ENCODE results near the gene KIFAP3.
"Not testable (repeated sequence)": the region's sequence is repeated elsewhere in the genome, so short reads cannot be mapped to it uniquely, and the experiment has no call there.

KIFAP3 gene

DNA sequence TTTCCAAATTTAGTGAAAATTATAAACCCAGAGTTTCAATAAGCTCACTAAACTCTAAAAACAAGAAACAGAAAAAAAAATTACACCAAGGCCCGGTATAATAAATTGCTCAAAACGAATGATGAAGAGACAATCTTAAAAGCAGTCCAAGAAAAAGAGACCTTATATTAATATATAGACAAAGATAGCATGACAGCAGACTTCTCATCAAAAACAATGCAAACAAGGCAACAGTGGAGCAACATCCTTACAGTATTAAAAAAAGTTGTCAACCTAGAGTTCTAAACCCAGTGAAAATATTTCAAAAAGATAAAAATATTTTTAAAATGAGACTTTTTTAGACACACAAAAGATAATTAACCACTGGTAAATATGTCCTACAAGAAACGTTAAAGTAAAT, 46.7 kb downstream of the KIFAP3 start:
- H3K36me3 Mint-ChIP-seq: peaks cover 42% of the 10 kb centered on the region
- peaks cover 10% of the 10 kb centered on the region for H3K4me1 Mint-ChIP-seq
- no peaks in the 10 kb centered on the region for H3K27me3 Mint-ChIP-seq
- H3K27ac Mint-ChIP-seq: no peak overlapping the region
- no peak overlapping the region for H3K4me3 Mint-ChIP-seq
- H3K9me3 Mint-ChIP-seq: peaks cover 13% of the 10 kb centered on the region

DNA sequence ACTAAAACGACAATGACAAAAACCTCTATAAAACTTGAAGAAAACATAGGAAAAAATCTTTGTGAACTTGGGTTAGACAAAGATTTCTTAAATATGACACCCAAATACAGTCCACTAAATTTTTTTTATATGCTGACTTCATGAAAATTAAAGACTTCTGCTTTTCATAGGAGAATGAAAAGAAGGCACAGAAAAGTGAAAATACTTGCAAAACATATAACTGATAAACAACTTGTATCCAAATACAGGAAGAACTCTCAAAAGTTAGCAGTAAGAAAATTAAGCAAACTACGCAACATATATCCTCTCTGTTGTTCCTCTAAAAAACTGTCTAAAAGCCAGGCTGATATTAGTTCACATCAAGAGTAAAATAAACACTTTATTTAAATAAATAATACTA, 53.6 kb downstream of the KIFAP3 start:
- H3K27ac Mint-ChIP-seq: no peak overlapping the region
- H3K9me3 Mint-ChIP-seq: peaks cover 7% of the 10 kb centered on the region
- H3K36me3 Mint-ChIP-seq: peaks cover 35% of the 10 kb centered on the region
- no peaks in the 10 kb centered on the region for H3K27me3 Mint-ChIP-seq
- H3K4me1 Mint-ChIP-seq: no peaks in the 10 kb centered on the region
- H3K4me3 Mint-ChIP-seq: no peak overlapping the region

DNA sequence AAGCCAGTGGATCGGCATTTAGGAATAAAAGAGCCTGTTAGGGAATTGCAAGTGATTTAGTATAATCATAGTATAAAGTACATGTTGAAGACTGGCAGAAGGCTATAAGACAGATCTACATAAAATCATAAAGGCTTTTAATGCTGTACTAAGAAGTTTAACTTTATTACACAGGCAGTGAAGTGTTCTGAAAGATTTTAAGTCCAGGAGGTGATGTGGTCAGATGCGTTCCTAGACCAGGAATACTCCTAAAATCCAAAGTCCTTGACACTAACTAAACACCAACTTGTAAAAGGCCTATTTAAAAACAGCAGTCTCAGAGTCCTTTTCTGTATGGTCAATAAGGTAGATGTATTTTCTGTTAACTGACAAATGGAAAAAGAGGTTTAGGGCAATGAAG, 57.0 kb downstream of the KIFAP3 start:
- peaks cover 5% of the 10 kb centered on the region for H3K9me3 Mint-ChIP-seq
- no peaks in the 10 kb centered on the region for H3K4me1 Mint-ChIP-seq
- peaks cover 37% of the 10 kb centered on the region for H3K36me3 Mint-ChIP-seq
- H3K27ac Mint-ChIP-seq: no peak overlapping the region
- H3K27me3 Mint-ChIP-seq: no peaks in the 10 kb centered on the region
- H3K4me3 Mint-ChIP-seq: no peak overlapping the region

DNA sequence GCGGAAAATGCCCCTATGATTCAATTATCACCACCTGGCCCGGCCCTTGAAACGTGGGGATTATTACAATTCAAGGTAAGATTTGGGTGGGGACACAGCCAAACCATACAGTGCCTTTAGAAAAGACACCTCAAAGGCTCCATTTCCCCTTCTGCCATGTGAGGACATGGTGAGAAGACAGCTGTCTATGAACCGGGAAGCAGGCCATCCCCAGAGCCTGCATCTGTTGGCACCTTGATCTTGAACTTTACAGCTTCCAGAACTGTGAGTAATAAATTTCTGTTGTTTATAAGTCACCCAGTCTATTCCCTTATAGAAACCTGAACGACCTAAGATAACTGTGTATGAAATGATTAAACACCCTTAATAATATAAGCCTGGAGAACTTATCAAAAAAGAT, 61.6 kb downstream of the KIFAP3 start:
- H3K27me3 Mint-ChIP-seq: no peaks in the 10 kb centered on the region
- H3K4me1 Mint-ChIP-seq: no peaks in the 10 kb centered on the region
- peaks cover 33% of the 10 kb centered on the region for H3K36me3 Mint-ChIP-seq
- H3K9me3 Mint-ChIP-seq: no peaks in the 10 kb centered on the region
- H3K27ac Mint-ChIP-seq: no peak overlapping the region
- no peak overlapping the region for H3K4me3 Mint-ChIP-seq

DNA sequence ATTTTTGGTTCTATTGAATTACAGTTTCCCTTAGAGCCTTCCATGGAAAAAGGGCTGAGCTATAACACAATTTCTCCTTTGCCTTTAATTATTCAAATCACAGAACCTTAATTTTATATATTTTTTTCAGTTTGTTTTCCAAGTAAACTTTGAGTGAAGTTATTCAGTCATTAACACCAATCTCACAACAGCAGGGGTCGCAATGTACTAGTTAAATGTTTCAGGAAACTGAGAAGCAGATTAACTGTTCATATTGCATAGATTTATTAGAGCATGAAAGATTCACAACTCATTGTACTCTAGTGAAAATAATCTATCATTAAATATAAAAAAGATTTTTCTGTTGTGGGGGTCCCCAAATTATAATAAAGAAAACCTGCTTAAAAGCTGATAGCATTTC, 64.1 kb downstream of the KIFAP3 start:
- Mint-ChIP-seq H3K9me3 (no peaks in the 10 kb centered on the region), H3K27me3 (no peaks in the 10 kb centered on the region), H3K4me1 (no peaks in the 10 kb centered on the region), H3K4me3 (no peak overlapping the region), H3K27ac (no peak overlapping the region), H3K36me3 (peaks cover 24% of the 10 kb centered on the region)

DNA sequence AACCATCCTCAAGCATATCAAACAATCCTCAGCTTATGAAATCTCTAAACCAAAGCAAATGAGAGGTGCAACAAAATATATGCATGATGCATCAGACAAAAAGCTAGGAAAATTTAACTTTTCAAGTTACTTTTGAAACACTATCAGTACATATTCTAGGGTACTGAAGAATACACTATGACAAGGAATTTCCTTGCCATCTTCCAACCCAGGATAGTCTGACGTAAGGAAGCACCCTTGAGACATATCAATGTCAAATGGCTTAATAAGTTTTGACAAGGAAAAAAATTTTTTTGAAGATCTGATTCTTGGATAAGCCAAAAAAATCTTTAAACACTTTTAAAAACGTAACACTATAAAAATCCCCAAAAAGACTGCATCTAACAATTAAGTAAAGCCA, 64.9 kb downstream of the KIFAP3 start:
- H3K27ac Mint-ChIP-seq: no peak overlapping the region
- no peaks in the 10 kb centered on the region for H3K27me3 Mint-ChIP-seq
- no peaks in the 10 kb centered on the region for H3K4me1 Mint-ChIP-seq
- H3K4me3 Mint-ChIP-seq: no peak overlapping the region
- no peaks in the 10 kb centered on the region for H3K9me3 Mint-ChIP-seq
- peaks cover 22% of the 10 kb centered on the region for H3K36me3 Mint-ChIP-seq

DNA sequence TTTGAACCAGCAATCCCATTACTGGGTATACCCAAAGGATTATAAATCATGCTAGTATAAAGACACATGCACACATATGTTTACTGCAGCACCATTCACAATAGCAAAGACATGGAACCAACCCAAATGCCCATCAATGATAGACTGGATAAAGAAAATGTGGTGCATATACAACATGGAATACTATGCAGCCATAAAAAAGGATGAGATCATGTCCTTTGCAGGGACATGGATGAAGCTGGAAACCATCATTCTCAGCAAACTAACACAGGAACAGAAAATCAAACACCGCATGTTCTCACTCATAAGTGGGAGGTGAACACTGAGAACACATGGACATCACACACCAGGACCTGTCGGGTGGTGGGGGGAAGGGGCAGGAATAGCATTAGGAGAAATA, 65.8 kb downstream of the KIFAP3 start:
- not testable (repeated sequence) for H3K9me3 Mint-ChIP-seq, H3K27me3 Mint-ChIP-seq, H3K27ac Mint-ChIP-seq, H3K4me3 Mint-ChIP-seq, H3K4me1 Mint-ChIP-seq
- H3K36me3 Mint-ChIP-seq: peaks cover 18% of the 10 kb centered on the region

DNA sequence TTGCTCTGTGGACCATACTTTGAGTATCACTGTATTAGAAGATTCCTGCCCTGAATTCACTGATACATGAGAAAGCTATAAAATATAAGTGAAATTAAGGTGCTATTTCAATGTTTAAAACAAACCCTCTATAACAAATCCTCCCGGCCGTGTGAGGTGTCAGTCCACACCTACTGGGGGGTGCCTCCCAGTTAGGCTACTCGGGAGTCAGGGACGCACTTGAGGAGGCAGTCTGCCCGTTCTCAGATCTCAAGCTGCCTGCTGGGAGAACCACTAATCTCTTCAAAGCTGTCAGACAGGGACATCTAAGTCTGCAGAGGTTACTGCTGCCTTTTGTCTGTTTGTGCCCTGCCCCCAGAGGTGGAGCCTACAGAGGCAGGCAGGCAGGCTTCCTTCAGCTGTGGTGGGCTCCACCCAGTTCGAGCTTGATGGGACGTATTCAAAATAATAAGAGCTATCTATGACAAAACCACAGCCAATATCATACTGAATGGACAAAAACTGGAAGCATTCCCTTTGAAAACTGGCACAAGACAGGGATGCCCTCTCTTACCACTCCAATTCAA, 71.1 kb downstream of the KIFAP3 start:
- not testable (repeated sequence) for H3K36me3 Mint-ChIP-seq, H3K4me3 Mint-ChIP-seq, H3K27ac Mint-ChIP-seq, H3K4me1 Mint-ChIP-seq, H3K27me3 Mint-ChIP-seq, H3K9me3 Mint-ChIP-seq

DNA sequence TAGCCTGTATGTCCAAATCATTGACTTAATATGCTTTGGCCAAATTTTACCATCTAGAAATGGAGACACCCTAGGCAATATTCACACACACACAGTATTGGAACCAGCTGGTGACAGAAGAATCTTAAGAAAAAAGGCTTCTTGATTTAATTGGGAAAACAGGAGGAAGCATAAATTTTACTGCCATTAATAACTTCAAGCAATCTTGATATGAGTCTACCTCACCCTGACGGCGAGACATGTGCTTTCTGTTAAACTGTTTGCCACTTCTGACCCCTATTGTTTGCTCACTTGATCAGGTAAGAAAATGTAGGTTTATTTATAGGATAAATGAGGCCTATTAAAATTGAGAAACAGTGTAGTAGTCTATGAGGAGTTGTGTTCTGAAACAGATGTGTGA, 73.2 kb downstream of the KIFAP3 start:
- Mint-ChIP-seq H3K27me3 (no peaks in the 10 kb centered on the region), H3K4me3 (no peak overlapping the region), H3K4me1 (no peaks in the 10 kb centered on the region), H3K9me3 (no peaks in the 10 kb centered on the region), H3K36me3 (peaks cover 5% of the 10 kb centered on the region), H3K27ac (no peak overlapping the region)

DNA sequence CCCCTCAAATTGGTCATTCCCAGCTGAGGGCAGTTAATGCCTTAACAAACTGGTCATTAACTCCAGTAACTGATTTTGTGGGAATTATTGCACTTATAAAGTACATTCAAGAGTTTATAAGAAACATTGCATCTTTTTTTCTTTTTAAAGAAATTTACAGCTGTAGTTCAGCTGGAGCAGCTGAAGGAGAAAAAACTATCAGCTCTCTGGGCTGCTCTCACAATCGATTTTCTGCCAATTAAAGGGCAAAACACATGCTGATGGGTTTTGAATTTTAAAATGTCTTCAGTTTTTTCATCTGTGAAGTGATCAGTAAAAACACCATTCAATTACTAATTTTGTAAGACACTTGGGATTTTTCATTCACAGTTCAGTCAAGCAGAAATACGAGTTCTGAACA, 74.7 kb downstream of the KIFAP3 start:
- Mint-ChIP-seq H3K9me3 (no peaks in the 10 kb centered on the region), H3K4me1 (no peaks in the 10 kb centered on the region), H3K4me3 (no peak overlapping the region), H3K36me3 (peaks cover 5% of the 10 kb centered on the region), H3K27me3 (no peaks in the 10 kb centered on the region), H3K27ac (no peak overlapping the region)

DNA sequence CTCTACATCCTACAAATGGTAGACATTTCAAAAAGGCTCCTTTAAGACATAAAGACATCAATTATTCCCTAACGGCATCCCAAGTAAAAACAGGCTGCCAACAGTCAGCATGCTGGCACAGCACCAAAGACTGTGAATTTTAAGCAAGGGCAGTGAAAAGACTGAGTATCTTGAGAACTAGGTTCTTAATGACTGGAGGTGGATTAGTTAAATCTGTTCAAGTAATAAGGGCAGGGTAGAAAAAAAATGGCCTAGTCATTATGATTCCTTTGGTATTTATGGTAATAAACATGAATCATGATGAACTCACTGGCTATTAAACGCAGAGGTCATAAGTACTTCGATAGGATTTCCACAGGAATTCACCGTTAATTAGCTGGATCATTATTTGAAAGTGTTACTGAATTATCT, 75.2 kb downstream of the KIFAP3 start:
- no peaks in the 10 kb centered on the region for H3K27me3 Mint-ChIP-seq

DNA sequence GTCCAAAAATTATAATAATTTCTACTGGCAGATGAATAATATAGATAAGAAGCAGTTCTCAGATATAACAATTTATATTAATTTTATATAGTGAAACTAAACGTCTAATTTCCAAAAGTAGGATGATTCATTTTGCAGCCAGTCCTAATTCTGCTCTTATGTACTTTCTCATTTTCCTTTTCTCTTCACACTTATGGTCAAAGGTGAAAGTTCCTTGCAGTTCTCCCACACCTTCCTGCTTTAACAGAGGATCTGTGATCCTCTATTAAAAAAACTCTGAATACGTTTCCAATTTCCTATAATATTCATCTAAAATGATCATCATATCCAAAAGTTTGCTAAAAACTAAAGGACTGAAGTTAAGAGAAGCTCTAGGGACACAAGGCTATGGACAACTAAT, 78.5 kb downstream of the KIFAP3 start:
- Mint-ChIP-seq H3K4me3 (no peak overlapping the region), H3K9me3 (no peaks in the 10 kb centered on the region), H3K27ac (no peak overlapping the region), H3K4me1 (no peaks in the 10 kb centered on the region), H3K27me3 (no peaks in the 10 kb centered on the region), H3K36me3 (peaks cover 7% of the 10 kb centered on the region)

More for the DNA sequence above, 75.2 kb downstream of the KIFAP3 start:
- Mint-ChIP-seq H3K9me3 (no peaks in the 10 kb centered on the region), H3K27ac (no peak overlapping the region), H3K4me1 (no peaks in the 10 kb centered on the region), H3K4me3 (no peak overlapping the region), H3K36me3 (peaks cover 5% of the 10 kb centered on the region)

DNA sequence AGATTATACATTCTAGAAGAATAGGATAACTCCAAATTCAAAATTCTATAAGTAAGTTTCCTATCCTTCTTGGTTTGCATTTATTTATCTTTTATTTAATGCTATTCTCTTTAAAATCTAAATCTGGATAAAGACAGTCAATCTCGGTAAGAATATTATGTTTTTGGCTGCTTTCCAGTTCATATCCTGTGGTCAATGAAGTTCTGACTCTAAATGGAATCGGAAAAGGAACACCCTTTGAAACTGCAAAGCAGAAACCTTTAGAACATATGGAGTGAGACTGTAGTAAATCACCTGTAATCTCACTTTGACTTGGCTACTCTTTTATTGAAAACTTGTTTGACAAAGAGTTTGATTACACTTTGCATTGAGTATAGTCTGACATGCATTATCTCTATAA, 85.2 kb downstream of the KIFAP3 start:
- Mint-ChIP-seq H3K36me3 (peaks cover 13% of the 10 kb centered on the region), H3K27ac (no peak overlapping the region), H3K4me1 (no peaks in the 10 kb centered on the region), H3K9me3 (no peaks in the 10 kb centered on the region), H3K27me3 (no peaks in the 10 kb centered on the region), H3K4me3 (no peak overlapping the region)

DNA sequence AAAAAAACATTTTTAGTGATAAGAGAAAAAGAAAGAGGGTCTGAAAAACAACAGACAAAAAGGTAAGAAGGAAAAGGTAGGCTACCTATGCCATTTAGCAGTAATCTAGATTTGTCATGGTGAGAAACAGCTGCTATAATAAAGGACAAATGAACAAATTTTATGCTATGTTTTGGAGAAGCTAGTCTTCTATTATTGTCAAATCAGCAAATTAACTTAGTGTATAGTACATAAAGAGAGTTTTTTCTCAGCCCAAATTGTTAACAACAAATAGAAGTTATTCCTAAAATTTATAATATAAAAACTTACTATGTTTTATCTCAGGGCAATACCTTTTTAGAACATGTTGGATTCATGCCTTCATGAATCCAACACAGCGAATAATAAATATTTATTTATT, 88.7 kb downstream of the KIFAP3 start:
- Mint-ChIP-seq H3K27ac (no peak overlapping the region), H3K4me3 (no peak overlapping the region), H3K36me3 (peaks cover 24% of the 10 kb centered on the region), H3K9me3 (no peaks in the 10 kb centered on the region), H3K4me1 (no peaks in the 10 kb centered on the region), H3K27me3 (no peaks in the 10 kb centered on the region)

DNA sequence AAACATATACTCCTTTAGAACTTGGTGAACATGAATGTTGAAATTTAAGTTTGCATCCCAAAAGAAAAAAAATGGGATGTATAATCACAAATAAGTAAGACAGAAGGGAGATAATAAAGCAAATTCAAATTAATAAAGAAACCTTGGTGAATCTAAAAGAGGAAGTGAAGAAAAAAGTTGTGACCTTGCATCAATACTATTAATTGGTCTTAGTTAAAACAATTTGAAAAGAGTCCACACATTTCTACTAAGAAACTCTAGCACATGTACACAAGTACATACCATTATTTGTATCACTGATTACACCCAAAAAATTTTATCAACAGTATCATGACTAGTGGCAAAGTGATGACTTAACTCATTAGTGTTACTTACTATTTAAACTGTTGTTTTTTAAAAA, 100.4 kb downstream of the KIFAP3 start:
- Mint-ChIP-seq H3K9me3 (no peaks in the 10 kb centered on the region), H3K4me3 (no peak overlapping the region), H3K4me1 (no peaks in the 10 kb centered on the region), H3K36me3 (peaks cover 17% of the 10 kb centered on the region), H3K27me3 (no peaks in the 10 kb centered on the region), H3K27ac (no peak overlapping the region)

DNA sequence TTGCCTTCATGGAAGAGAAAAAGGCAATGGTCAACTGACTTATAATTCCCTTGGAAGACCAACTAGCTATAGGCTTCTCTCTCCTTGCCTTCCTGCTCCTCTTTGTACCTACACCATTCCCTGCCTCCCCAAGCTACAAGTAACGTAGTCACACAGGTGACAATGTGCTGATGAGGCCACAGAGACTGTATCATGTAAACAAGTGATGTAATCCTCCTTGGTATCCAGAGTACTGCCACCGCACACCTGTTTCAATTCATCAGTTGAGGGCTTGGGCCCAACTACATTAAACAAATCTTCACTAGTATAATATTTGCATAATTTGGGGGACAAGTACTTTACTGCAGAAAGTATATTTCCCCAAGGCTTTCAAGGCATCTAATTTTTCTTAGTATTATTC, 104.4 kb downstream of the KIFAP3 start:
- Mint-ChIP-seq H3K9me3 (no peaks in the 10 kb centered on the region), H3K36me3 (peaks cover 13% of the 10 kb centered on the region), H3K27ac (no peak overlapping the region), H3K27me3 (no peaks in the 10 kb centered on the region), H3K4me3 (no peak overlapping the region), H3K4me1 (no peaks in the 10 kb centered on the region)

DNA sequence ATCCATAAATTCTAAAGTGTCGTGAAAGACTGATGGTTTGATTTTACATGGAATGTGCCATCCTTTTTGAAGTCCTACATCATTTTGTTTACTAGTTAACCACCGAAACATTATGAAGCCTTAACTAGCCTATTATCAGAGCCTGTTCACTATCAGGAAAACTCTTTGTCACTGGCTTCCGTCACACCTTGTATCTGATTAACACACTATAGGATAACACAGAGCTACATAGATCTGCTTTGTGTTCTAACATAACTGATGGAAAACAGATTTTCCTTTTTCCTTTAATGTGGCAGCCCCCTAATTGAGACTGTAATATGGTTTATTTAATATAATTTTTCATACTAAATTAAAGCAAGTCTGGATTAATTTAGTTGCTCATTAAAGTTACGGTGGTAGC, 106.3 kb downstream of the KIFAP3 start:
- no peaks in the 10 kb centered on the region for H3K27me3 Mint-ChIP-seq
- H3K9me3 Mint-ChIP-seq: no peaks in the 10 kb centered on the region
- peaks cover 17% of the 10 kb centered on the region for H3K36me3 Mint-ChIP-seq
- H3K27ac Mint-ChIP-seq: no peak overlapping the region
- no peaks in the 10 kb centered on the region for H3K4me1 Mint-ChIP-seq
- H3K4me3 Mint-ChIP-seq: no peak overlapping the region
